HEK293 (cell line): ENCODE data around the gene ABR.

Experiments used
- CTCF ChIA-PET: fragments of 350-600 bp; formaldehyde crosslinking; extraction: SDS; loops from one replicate; lab custom pipeline; 2021; ENCODE audit warnings: antibody characterized with exemption; lab: Yijun Ruan, JAX
- POLR2A ChIA-PET: fragments of 300-600 bp; formaldehyde crosslinking; extraction: SDS; loops from one replicate; lab custom pipeline; 2020; ENCODE audit warnings: antibody characterized with exemption, inconsistent platforms; lab: Yijun Ruan, JAX
- H3K27ac ChIP-seq: fragments of 200-500 bp; sonication (Bioruptor generic); 2 replicates; pipeline ENCODE4 v1.5.1; 2014; ENCODE audit warnings: low read depth, low read length, control low read depth, inconsistent platforms; ENCODE audit errors: extremely low read depth
- H3K36me3 ChIP-seq, 2 experiments: fragments of 200-500 bp in 1 of 2; sonication (Bioruptor generic) in 1 of 2; 1 replicate in 1 of 2; 2 replicates in 1 of 2; pipeline ENCODE4 v1.5.1; 2014 to 2017; ENCODE audit warnings: inconsistent platforms in 2 of 2, low read length in 2 of 2; ENCODE audit not compliant: control insufficient read depth in 2 of 2, insufficient read depth in 1 of 2
- H3K4me1 ChIP-seq: fragments of 200-500 bp; sonication (Bioruptor generic); 2 replicates; pipeline ENCODE4 v1.5.1; 2014; ENCODE audit warnings: mild to moderate bottlenecking, low read length, inconsistent platforms; ENCODE audit not compliant: control insufficient read depth, insufficient read depth
- H3K4me3 ChIP-seq: 2 replicates; pipeline ENCODE4 v1.5.1; 2011; ENCODE audit warnings: low read depth, mild to moderate bottlenecking, control low read depth, low read length, moderate library complexity
- H3K9me3 ChIP-seq: fragments of 200-500 bp; sonication (Bioruptor generic); 2 replicates; pipeline ENCODE4 v1.5.1; 2014; ENCODE audit warnings: low read depth, low read length, inconsistent platforms; ENCODE audit not compliant: control insufficient read depth, insufficient read depth
- KLF17 ChIP-seq: fragments of 450-650 bp; formaldehyde crosslinking; IDR thresholded peaks from 2 replicates; pipeline ENCODE4 v1.5.1; 2016; ENCODE audit warnings: missing biosample characterization, missing genetic modification characterization
- MEIS1 ChIP-seq: sonication (generic); formaldehyde crosslinking; IDR thresholded peaks from 2 replicates; pipeline ENCODE4 v1.8.1; 2022; ENCODE audit warnings: missing genetic modification reagents, mild to moderate bottlenecking, borderline replicate concordance
- PBX3 ChIP-seq: sonication (generic); formaldehyde crosslinking; IDR thresholded peaks from 2 replicates; pipeline ENCODE4 v1.8.1; 2022; ENCODE audit warnings: mild to moderate bottlenecking, moderate library complexity, missing genetic modification reagents
- PRDM6 ChIP-seq: fragments of 450-650 bp; formaldehyde crosslinking; IDR thresholded peaks from 2 replicates; pipeline ENCODE4 v1.5.1; 2017; ENCODE audit warnings: missing biosample characterization, missing genetic modification characterization
- SCRT2 ChIP-seq: fragments of 450-650 bp; formaldehyde crosslinking; IDR thresholded peaks from 2 replicates; pipeline ENCODE4 v1.5.1; 2016; ENCODE audit warnings: missing biosample characterization, missing genetic modification characterization
- TCF7L2 ChIP-seq: IDR thresholded peaks from 2 replicates; pipeline ENCODE4 v1.6.1; 2011; ENCODE audit warnings: low read depth, mild to moderate bottlenecking, inconsistent platforms, low read length, moderate library complexity, borderline replicate concordance
- ZBTB17 ChIP-seq: fragments of 450-650 bp; formaldehyde crosslinking; IDR thresholded peaks from 2 replicates; pipeline ENCODE4 v1.5.1; 2016; ENCODE audit warnings: missing biosample characterization, missing genetic modification characterization
- ZBTB26 ChIP-seq: fragments of 450-650 bp; formaldehyde crosslinking; optimal IDR thresholded peaks from 2 replicates; pipeline ENCODE3; 2016; ENCODE audit warnings: missing biosample characterization, mild to moderate bottlenecking, missing genetic modification characterization
- ZBTB48 ChIP-seq: fragments of 450-650 bp; formaldehyde crosslinking; IDR thresholded peaks from 2 replicates; pipeline ENCODE4 v1.5.1; 2016; ENCODE audit warnings: missing biosample characterization, missing genetic modification characterization
- ZIC2 ChIP-seq: fragments of 450-650 bp; formaldehyde crosslinking; IDR thresholded peaks from 2 replicates; pipeline ENCODE4 v1.5.1; 2016; ENCODE audit warnings: missing biosample characterization, missing genetic modification characterization
- ZNF148 ChIP-seq: fragments of 450-650 bp; formaldehyde crosslinking; IDR thresholded peaks from 2 replicates; pipeline ENCODE4 v1.5.0; 2017; ENCODE audit warnings: missing biosample characterization, missing genetic modification characterization, borderline replicate concordance
- ZNF585B ChIP-seq: fragments of 450-650 bp; formaldehyde crosslinking; IDR thresholded peaks from 2 replicates; pipeline ENCODE4 v1.5.1; 2016; ENCODE audit warnings: missing biosample characterization, missing genetic modification characterization
- ZNF777 ChIP-seq: fragments of 450-650 bp; formaldehyde crosslinking; IDR thresholded peaks from 2 replicates; pipeline ENCODE4 v1.5.1; 2017; ENCODE audit warnings: missing biosample characterization, missing genetic modification characterization, borderline replicate concordance
- ZNF843 ChIP-seq: fragments of 450-650 bp; formaldehyde crosslinking; IDR thresholded peaks from 2 replicates; pipeline ENCODE4 v1.5.1; 2016; ENCODE audit warnings: missing biosample characterization, missing genetic modification characterization
- ZSCAN23 ChIP-seq: fragments of 450-650 bp; formaldehyde crosslinking; IDR thresholded peaks from 2 replicates; pipeline ENCODE4 v1.5.1; 2016; ENCODE audit warnings: missing biosample characterization, missing genetic modification characterization

Gene ABR

GRCh38 chr17:1060991-1061390 lies 118.8 kb downstream of the ABR start:
- H3K9me3 ChIP-seq, result no peaks in the 10 kb centered on the region

GRCh38 chr17:1059131-1059795 lies 120.5 kb downstream of the ABR start:
- Histone ChIP-seq H3K4me3 (no peak overlapping the region), H3K4me1 (no peaks in the 10 kb centered on the region), H3K9me3 (no peaks in the 10 kb centered on the region), H3K36me3 (peaks cover 14 to 78% of the 10 kb centered on the region in 2 experiments; a peak in 2 of 3 replicates), H3K27ac (no peak overlapping the region)
- no peak for TF ChIP-seq TCF7L2
- TF ChIP-seq MEIS1 (CRISPR knock-in tag), result no peak
- TF ChIP-seq ZNF843 (tag by site-specific recombination), result no peak
- no peak for TF ChIP-seq ZBTB17
- no peak for TF ChIP-seq ZNF777 (tag by site-specific recombination)
- no peak for TF ChIP-seq ZBTB26 (tag by site-specific recombination)
- no peak for TF ChIP-seq ZNF585B
- TF ChIP-seq ZBTB48 (tag by site-specific recombination), result no peak
- TF ChIP-seq ZNF148 (tag by site-specific recombination), result no peak
- no peak for TF ChIP-seq ZSCAN23 (tag by site-specific recombination)
- ChIA-PET POLR2A (interaction anchor here (0.6 kb wide), 1 partner anchor 60 kb away, joined by 3 read pairs; no protein-coding TSS in a partner anchor), CTCF (interaction anchor here (0.6 to 2.6 kb wide), 13 partner anchors 15 to 270 kb away, joined by 3 to 53 read pairs (median 3); no protein-coding TSS in a partner anchor)

More at GRCh38 chr17:1060991-1061390, 118.8 kb downstream of the ABR start:
- Histone ChIP-seq H3K36me3 (peaks cover 14 to 74% of the 10 kb centered on the region in 2 experiments; a peak in 2 of 3 replicates), H3K4me1 (no peaks in the 10 kb centered on the region), H3K27ac (no peak overlapping the region), H3K4me3 (no peak overlapping the region)
- no peak for TF ChIP-seq PRDM6 (tag by site-specific recombination)
- 0 out of 2 replicates have a peak, but pooled peaks have one; percentile 10 for TF ChIP-seq SCRT2 (tag by site-specific recombination)
- 0 out of 2 replicates have a peak, but pooled peaks have one; percentile 51 for TF ChIP-seq KLF17 (tag by site-specific recombination)
- no peak for TF ChIP-seq PBX3 (CRISPR knock-in tag)
- peak; percentile 41 for TF ChIP-seq ZIC2
- ChIA-PET CTCF (interaction anchor here (0.5 to 0.6 kb wide), 2 partner anchors 82 to 145 kb away, joined by 3 to 4 read pairs; no protein-coding TSS in a partner anchor), POLR2A (no interaction called here)
